CD8-positive, alpha-beta memory T cell (primary cell): ENCODE results near the gene AGBL4. TPM values are rescaled to one million over a fixed set of nuclear protein-coding genes. Genes with fewer than 3 reads are reported as not detected.
"Not testable (repeated sequence)": the region's sequence is repeated elsewhere in the genome, so short reads cannot be mapped to it uniquely, and the experiment has no call there.

ENCODE experiments used
- CTCF ChIA-PET: fragments of 350-600 bp; sonication (Branson Sonifier 250); formaldehyde crosslinking; loops from one replicate; lab custom pipeline; 2021; ENCODE audit warnings: antibody characterized with exemption; lab: Charles Lee
- POLR2A ChIA-PET: fragments of 350-600 bp; sonication (Branson Sonifier 250); formaldehyde crosslinking; loops from one replicate; lab custom pipeline; 2021; ENCODE audit warnings: antibody characterized with exemption; lab: Charles Lee
- DNase-seq, 5 donors: peaks; one replicate each; pipeline versions ENCODE4 v3.0.0 to v3.0.0-alpha.2; 2020 to 2022; ENCODE audit warnings: mixed read lengths in 1 of 5
- H3K27ac ChIP-seq: one replicate; pipeline ENCODE4 v1.7.0; 2013; ENCODE audit warnings: low read depth, mild to moderate bottlenecking, low read length, moderate library complexity
- H3K27me3 ChIP-seq: 2 replicates; pipeline ENCODE4 v1.7.0; 2013; ENCODE audit warnings: low read length, mild to moderate bottlenecking; ENCODE audit not compliant: insufficient read depth, poor library complexity, severe bottlenecking
- H3K36me3 ChIP-seq: 2 replicates; pipeline ENCODE4 v1.7.0; 2013; ENCODE audit warnings: mild to moderate bottlenecking, low read length, moderate library complexity; ENCODE audit not compliant: insufficient read depth
- H3K4me1 ChIP-seq: 2 replicates; pipeline ENCODE4 v1.7.0; 2013; ENCODE audit warnings: mild to moderate bottlenecking, low read length, moderate library complexity; ENCODE audit not compliant: insufficient read depth
- H3K4me3 ChIP-seq: 2 replicates; pipeline ENCODE4 v1.7.0; 2013; ENCODE audit warnings: mild to moderate bottlenecking, low read length
- H3K9me3 ChIP-seq: 2 replicates; pipeline ENCODE4 v1.7.0; 2013; ENCODE audit warnings: mild to moderate bottlenecking, low read length
- H3K27ac Mint-ChIP-seq, 8 donors: one replicate each; pipeline ENCODE4 v1.8.0; 2020 to 2021; ENCODE audit warnings: mixed read lengths in 8 of 8, mild to moderate bottlenecking in 6 of 8, inconsistent platforms in 3 of 8, moderate library complexity in 3 of 8
- H3K27me3 Mint-ChIP-seq, 2 donors: one replicate each; pipeline ENCODE4 v1.8.0; 2020 to 2021; ENCODE audit warnings: mixed read lengths in 2 of 2, mild to moderate bottlenecking in 1 of 2, moderate library complexity in 1 of 2
- H3K36me3 Mint-ChIP-seq, 3 donors: one replicate each; pipeline ENCODE4 v1.8.0; 2020 to 2021; ENCODE audit warnings: mixed read lengths in 3 of 3, inconsistent platforms in 1 of 3, mild to moderate bottlenecking in 1 of 3
- H3K4me1 Mint-ChIP-seq, 3 donors: one replicate each; pipeline ENCODE4 v1.8.0; 2020 to 2021; ENCODE audit warnings: mixed read lengths in 3 of 3, inconsistent platforms in 1 of 3, mild to moderate bottlenecking in 1 of 3
- H3K4me3 Mint-ChIP-seq, 7 donors: one replicate each; pipeline ENCODE4 v1.8.0; 2020 to 2021; ENCODE audit warnings: mixed read lengths in 7 of 7, mild to moderate bottlenecking in 6 of 7, moderate library complexity in 4 of 7, inconsistent platforms in 2 of 7
- H3K9me3 Mint-ChIP-seq, 5 donors: one replicate each; pipeline ENCODE4 v1.8.0; 2020 to 2022; ENCODE audit warnings: mixed read lengths in 5 of 5, mild to moderate bottlenecking in 3 of 5, moderate library complexity in 2 of 5, inconsistent platforms in 1 of 5
- polyA plus RNA-seq: library from polyadenylated mRNA; unstranded; fragments of 300-500 nt; fragmentation: Illumina TruSeq; gene quantifications from one replicate; pipeline ENCODE4 v1.2.3, GENCODE V29; 2021
- total RNA-seq, 2 experiments: library from RNA; stranded (reverse); gene quantifications; one replicate each; pipeline ENCODE4 v1.2.3, GENCODE V29; 2021

Gene AGBL4
- total and polyA plus RNA-seq, 3 experiments from 2014 or later = 0.22 TPM; not detected in 2

DNA sequence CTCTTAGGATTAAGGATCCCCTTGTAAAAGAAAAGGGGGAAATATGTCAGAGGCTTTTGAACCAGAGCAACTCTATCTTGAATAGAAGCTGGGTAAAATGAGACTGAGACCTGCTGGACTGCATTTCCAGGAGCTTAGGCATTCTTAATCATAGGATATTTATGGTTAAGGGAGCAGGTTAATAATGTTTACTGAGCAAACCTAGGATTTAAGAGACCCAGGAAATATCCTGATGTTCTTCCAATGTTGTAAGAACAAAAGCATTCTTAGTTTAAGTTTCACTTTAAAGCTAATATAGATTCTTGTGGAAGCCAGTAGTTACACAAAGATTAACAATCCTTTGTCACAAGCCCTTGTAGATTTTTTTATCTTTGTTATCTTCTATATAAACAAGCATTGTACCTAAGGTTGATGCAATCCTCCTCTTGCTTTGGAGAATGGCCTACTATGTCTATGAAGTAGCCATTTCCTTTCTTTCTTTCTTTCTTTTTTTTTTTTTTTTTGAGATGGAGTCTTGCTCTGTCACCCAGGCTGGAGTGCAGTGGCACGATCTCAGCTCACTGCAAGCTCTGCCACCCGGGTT, 676.9 kb downstream of the AGBL4 start:
- H3K27ac Mint-ChIP-seq = no peak overlapping the region
- ChIA-PET CTCF (no interaction called here), POLR2A (no interaction called here)
- Histone ChIP-seq H3K4me1 (no peaks in the 10 kb centered on the region), H3K27me3 (no peaks in the 10 kb centered on the region), H3K36me3 (no peaks in the 10 kb centered on the region), H3K9me3 (no peaks in the 10 kb centered on the region), H3K27ac (no peak overlapping the region), H3K4me3 (no peak overlapping the region)
- H3K9me3 Mint-ChIP-seq = peaks cover 1 to 16% (median 3%) of the 10 kb centered on the region in 5 donors
- DNase-seq = no peak
- H3K4me3 Mint-ChIP-seq = no peak overlapping the region
- no peaks in the 10 kb centered on the region for H3K4me1 Mint-ChIP-seq
- H3K27me3 Mint-ChIP-seq = no peaks in the 10 kb centered on the region
- H3K36me3 Mint-ChIP-seq = peaks cover 0 to 2% (median 0%) of the 10 kb centered on the region in 3 donors

DNA sequence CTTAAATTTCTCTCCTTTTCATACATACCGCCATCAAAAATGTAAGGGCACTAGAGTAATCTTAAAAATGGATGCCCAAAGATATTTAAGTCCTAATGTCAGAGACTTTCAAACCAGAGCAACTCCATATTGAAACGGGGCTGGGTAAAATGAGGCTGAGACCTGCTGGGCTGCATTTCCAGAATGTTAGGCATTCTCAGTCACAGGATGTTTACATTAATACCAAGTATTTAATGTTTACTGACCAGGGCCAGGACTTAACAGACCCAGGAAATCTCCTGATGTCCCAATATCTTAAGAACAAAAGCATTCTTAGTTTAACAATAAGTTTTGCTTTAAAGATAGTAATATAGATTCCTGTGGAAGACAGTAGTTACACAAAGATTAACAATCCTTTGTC, 683.2 kb downstream of the AGBL4 start:
- CTCF ChIA-PET = no interaction called here
- no peak overlapping the region for H3K27ac ChIP-seq

DNA sequence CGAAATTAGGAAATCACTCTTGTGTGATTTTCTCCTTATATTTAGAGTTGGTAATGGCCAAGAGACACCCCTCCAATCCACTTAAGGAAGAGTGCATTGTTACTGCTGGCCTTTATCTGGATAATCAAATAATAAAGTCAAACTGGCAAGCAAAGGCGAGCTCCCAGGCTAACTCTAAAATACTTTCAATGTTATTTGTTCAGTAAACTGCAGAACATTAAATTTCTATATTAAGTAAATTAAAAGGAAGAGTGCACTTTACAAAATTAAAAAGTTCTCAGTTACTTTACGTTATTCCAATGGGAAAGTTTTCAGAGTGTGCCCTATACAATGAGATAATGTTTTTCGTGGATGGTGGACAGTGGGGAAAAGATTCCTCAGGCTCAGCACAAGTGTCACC, 684.7 kb downstream of the AGBL4 start:
- Histone ChIP-seq H3K27ac (no peak overlapping the region), H3K36me3 (no peaks in the 10 kb centered on the region), H3K4me3 (no peak overlapping the region), H3K4me1 (no peaks in the 10 kb centered on the region), H3K27me3 (no peaks in the 10 kb centered on the region), H3K9me3 (no peaks in the 10 kb centered on the region)
- Mint-ChIP-seq H3K27ac (no peak overlapping the region), H3K27me3 (no peaks in the 10 kb centered on the region), H3K4me3 (no peak overlapping the region), H3K9me3 (peaks cover 0 to 8% (median 3%) of the 10 kb centered on the region in 5 donors), H3K36me3 (no peaks in the 10 kb centered on the region), H3K4me1 (no peaks in the 10 kb centered on the region)
- ChIA-PET POLR2A (no interaction called here), CTCF (no interaction called here)
- no peak for DNase-seq

More for the DNA sequence above, 683.2 kb downstream of the AGBL4 start:
- Mint-ChIP-seq H3K4me1 (no peaks in the 10 kb centered on the region), H3K27ac (no peak overlapping the region), H3K9me3 (peaks cover 1 to 19% (median 5%) of the 10 kb centered on the region in 5 donors), H3K4me3 (no peak overlapping the region), H3K27me3 (no peaks in the 10 kb centered on the region), H3K36me3 (no peaks in the 10 kb centered on the region)
- H3K27me3 ChIP-seq = no peaks in the 10 kb centered on the region
- H3K4me1 ChIP-seq = no peaks in the 10 kb centered on the region
- no peak overlapping the region for H3K4me3 ChIP-seq
- POLR2A ChIA-PET = no interaction called here
- no peaks in the 10 kb centered on the region for H3K36me3 ChIP-seq
- DNase-seq = no peak
- no peaks in the 10 kb centered on the region for H3K9me3 ChIP-seq

DNA sequence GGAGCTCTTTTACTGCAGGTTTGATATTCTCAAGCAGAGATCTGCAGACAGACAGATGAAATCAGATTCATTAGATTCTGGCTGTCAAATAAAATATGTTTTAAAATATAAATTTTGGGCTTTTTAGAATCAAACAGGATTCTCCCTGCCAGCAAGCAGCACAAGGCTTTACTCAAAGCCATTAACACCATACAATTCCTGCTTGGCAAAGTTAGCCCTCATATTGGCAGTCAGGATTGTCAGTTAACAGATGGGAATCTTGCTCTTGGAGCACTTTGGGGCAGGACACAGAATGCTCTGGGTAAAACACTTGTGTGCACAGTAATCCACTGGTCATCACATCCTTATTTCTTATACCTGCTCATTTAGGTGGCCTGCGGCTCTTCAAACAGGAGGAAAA, 686.5 kb downstream of the AGBL4 start:
- peaks cover 0 to 8% (median 3%) of the 10 kb centered on the region in 5 donors for H3K9me3 Mint-ChIP-seq
- ChIA-PET CTCF (no interaction called here), POLR2A (no interaction called here)
- H3K9me3 ChIP-seq = no peaks in the 10 kb centered on the region
- H3K4me3 ChIP-seq = no peak overlapping the region
- no peaks in the 10 kb centered on the region for H3K36me3 Mint-ChIP-seq
- no peaks in the 10 kb centered on the region for H3K36me3 ChIP-seq
- no peaks in the 10 kb centered on the region for H3K27me3 ChIP-seq
- no peak overlapping the region for H3K27ac ChIP-seq
- H3K4me1 ChIP-seq = no peaks in the 10 kb centered on the region
- H3K27me3 Mint-ChIP-seq = no peaks in the 10 kb centered on the region
- no peaks in the 10 kb centered on the region for H3K4me1 Mint-ChIP-seq
- DNase-seq = no peak
- no peak overlapping the region for H3K4me3 Mint-ChIP-seq
- H3K27ac Mint-ChIP-seq = no peak overlapping the region

DNA sequence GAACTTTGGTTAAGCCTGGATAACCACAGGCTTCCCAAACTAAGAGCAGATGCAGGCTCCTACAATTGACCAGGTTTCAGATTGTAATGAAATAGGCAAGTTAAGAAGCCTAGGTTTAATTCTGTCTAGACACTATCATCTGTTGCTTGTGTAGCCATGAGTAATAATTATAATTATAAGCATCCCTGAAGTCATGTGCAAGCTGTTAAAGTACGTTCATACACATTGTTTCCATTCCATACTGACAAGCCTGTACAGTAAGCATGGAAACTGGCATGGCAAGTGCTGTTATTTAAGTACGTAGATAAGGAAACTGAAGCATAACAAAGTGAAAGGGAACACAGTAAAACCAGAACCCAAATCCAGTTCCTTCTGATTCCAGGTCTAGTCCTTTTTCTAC, 689.8 kb downstream of the AGBL4 start:
- DNase-seq = no peak
- POLR2A ChIA-PET = no interaction called here
- no peaks in the 10 kb centered on the region for H3K36me3 ChIP-seq
- H3K36me3 Mint-ChIP-seq = no peaks in the 10 kb centered on the region
- peaks cover 0 to 3% (median 0%) of the 10 kb centered on the region in 5 donors for H3K9me3 Mint-ChIP-seq
- CTCF ChIA-PET = no interaction called here
- H3K4me1 ChIP-seq = no peaks in the 10 kb centered on the region
- H3K27ac ChIP-seq = no peak overlapping the region
- no peak overlapping the region for H3K4me3 Mint-ChIP-seq
- no peak overlapping the region for H3K4me3 ChIP-seq
- H3K27ac Mint-ChIP-seq = no peak overlapping the region
- H3K27me3 ChIP-seq = no peaks in the 10 kb centered on the region
- H3K4me1 Mint-ChIP-seq = no peaks in the 10 kb centered on the region
- no peaks in the 10 kb centered on the region for H3K27me3 Mint-ChIP-seq
- no peaks in the 10 kb centered on the region for H3K9me3 ChIP-seq

DNA sequence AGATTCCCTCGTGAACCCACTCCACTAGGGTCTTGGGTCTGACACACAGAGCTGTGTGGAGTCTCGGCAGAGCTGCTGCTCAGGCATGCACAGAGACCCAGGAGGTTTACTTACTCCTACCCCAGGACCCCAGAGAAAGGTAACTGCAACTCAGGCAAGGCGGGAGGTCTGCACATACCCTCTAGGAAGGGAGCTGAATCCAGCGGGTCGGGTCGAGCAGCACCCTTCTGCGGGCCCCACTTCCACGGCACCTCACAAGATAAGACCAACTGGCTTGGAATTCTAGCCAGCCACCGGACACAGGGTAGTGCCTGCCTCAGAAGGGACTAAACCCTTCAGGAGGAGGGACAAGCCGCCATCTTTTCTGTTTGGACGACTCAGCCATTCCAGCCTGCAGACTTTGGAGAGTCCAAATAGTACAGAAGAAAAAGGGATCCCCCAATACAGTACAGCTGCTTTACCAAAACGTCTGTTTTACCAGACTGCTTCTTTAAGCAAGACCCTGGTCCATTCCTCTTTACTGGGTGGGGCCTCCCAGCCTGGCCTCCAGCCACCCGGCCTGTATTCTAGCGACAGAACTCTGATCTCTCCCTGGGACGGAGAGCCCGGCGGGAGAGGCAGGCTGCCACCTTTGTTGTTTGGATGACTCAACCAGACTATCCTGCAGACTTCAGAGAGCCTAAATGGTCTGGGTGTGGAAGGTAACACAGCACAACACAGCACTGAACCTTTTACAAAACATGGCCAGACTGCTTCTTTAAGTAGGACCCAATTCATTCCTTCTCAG, 692.5 kb downstream of the AGBL4 start:
- Histone ChIP-seq H3K4me3 (no peak overlapping the region), H3K27me3 (no peaks in the 10 kb centered on the region), H3K4me1 (no peaks in the 10 kb centered on the region), H3K9me3 (no peaks in the 10 kb centered on the region), H3K27ac (no peak overlapping the region), H3K36me3 (no peaks in the 10 kb centered on the region)
- no peaks in the 10 kb centered on the region for H3K27me3 Mint-ChIP-seq
- H3K4me1 Mint-ChIP-seq = no peaks in the 10 kb centered on the region
- H3K9me3 Mint-ChIP-seq = peaks cover 0 to 2% (median 0%) of the 10 kb centered on the region in 5 donors
- POLR2A ChIA-PET = no interaction called here
- no peaks in the 10 kb centered on the region for H3K36me3 Mint-ChIP-seq
- no peak for DNase-seq
- H3K27ac Mint-ChIP-seq = no peak overlapping the region
- CTCF ChIA-PET = no interaction called here
- no peak overlapping the region for H3K4me3 Mint-ChIP-seq

DNA sequence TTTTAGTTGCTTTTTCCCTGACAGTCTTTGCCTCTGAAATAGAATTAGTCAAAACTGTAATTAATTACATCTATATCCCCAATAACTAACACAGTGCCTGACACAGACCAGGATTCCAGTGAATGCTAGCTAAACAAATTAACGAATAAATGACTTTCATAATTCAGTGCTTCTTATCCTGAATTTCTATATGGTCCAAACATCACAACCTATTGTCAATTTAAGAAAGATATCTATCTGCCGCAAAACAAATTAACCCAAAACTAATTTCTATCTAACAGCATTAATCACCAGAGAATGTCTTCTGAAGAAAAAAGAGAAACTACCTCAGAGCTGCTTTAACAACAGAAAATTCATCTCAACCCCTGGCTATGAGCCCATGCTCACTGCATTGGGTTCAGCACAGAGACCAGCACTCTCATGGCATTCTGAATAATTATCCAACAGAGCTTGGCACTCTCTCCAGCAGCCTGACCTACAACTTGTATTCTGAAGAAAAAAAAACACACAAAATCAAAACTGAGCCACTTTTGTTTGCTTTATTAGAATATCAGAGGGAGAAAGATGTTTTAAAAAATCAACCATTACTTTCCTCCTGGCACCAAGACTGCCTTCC, 699.7 kb downstream of the AGBL4 start:
- DNase-seq = no peak

DNA sequence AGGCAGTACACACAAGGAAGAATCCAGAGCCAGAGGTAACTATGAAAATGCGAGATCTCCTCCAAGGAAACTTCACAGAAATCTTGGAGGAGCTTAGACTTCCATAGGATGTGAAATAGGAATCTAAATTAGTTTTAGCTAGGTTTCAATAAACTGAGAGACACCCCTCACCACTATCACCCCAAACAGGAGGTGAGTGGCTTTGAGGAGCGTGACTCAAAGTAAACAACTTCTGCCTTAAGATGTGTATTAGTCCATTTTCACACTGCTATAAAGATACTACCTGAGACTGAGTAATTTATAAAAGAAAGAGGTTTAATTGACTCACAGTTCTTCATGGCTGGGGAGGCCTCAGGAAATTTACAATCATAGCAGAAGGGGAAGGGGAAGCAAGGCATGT, 703.3 kb downstream of the AGBL4 start:
- H3K36me3 ChIP-seq, H3K4me1 ChIP-seq, POLR2A ChIA-PET, H3K4me3 ChIP-seq, H3K27me3 ChIP-seq, H3K9me3 Mint-ChIP-seq, H3K36me3 Mint-ChIP-seq, H3K27ac Mint-ChIP-seq, H3K4me3 Mint-ChIP-seq, H3K9me3 ChIP-seq, H3K27me3 Mint-ChIP-seq, DNase-seq, H3K4me1 Mint-ChIP-seq, H3K27ac ChIP-seq, CTCF ChIA-PET: not testable (repeated sequence)

More for the DNA sequence above, 699.7 kb downstream of the AGBL4 start:
- H3K4me3 ChIP-seq = no peak overlapping the region
- no peak overlapping the region for H3K27ac ChIP-seq
- H3K27me3 ChIP-seq = no peaks in the 10 kb centered on the region
- POLR2A ChIA-PET = no interaction called here
- Mint-ChIP-seq H3K36me3 (no peaks in the 10 kb centered on the region), H3K27me3 (no peaks in the 10 kb centered on the region), H3K27ac (no peak overlapping the region), H3K9me3 (peaks cover 0 to 3% (median 2%) of the 10 kb centered on the region in 5 donors), H3K4me1 (no peaks in the 10 kb centered on the region), H3K4me3 (no peak overlapping the region)
- H3K36me3 ChIP-seq = no peaks in the 10 kb centered on the region
- H3K9me3 ChIP-seq = no peaks in the 10 kb centered on the region
- CTCF ChIA-PET = interaction anchor here (0.7 to 1.0 kb wide), 2 partner anchors 25 to 1024 kb away, joined by 3 read pairs; no protein-coding TSS in a partner anchor
- H3K4me1 ChIP-seq = no peaks in the 10 kb centered on the region
